Measurements from ENCODE around the gene CADM1. TPM values are rescaled to one million over a fixed set of nuclear protein-coding genes. Genes with fewer than 3 reads are reported as not detected.

CADM1 gene
- total and polyA plus RNA-seq, 2 donors (not counting 3 experiments of a cell fraction or from before 2014, with no cell fraction given), result 0.52 to 2.6 TPM

DNA sequence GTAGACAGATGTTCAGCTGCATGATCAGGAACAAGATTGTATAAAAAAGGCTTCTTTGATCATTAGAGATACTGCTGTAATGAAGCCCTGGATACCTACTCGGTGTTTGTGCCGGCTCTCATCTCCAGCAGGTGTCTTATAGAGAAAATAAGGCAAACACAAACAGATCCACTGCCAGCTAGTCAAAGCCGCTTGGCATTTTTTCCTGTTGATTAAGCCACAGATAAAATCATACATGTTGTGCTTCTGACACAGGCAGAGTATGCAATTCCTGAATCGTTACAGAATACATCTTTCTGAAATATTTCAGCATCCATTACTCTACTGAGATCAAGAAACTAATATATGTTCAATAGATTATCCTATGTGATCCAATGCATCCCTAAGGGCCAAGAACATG lies 206.9 kb downstream of the CADM1 start:
- TF ChIP-seq, protein P1, sequence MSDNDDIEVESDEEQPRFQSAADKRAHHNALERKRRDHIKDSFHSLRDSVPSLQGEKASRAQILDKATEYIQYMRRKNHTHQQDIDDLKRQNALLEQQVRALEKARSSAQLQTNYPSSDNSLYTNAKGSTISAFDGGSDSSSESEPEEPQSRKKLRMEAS (IDR thresholded peaks at IDR 0.05; ENCODE audit: insufficient read depth, insufficient read length), result no peak
- TF ChIP-seq POLR2A (IDR thresholded peaks at IDR 0.05; ENCODE audit: low read depth, low read length), result no peak
- TF ChIP-seq JUN (IDR thresholded peaks at IDR 0.05; ENCODE audit: borderline replicate concordance, insufficient read depth, insufficient read length, low read depth), result no peak
- no peak for TF ChIP-seq FOS (IDR thresholded peaks at IDR 0.05; ENCODE audit: borderline replicate concordance, insufficient read depth, low read length)
- TF ChIP-seq EZH2 (IDR thresholded peaks at IDR 0.05; ENCODE audit: borderline replicate concordance, low read depth, low read length, severe bottlenecking), result no peak
- TF ChIP-seq GATA2 (IDR thresholded peaks at IDR 0.05; ENCODE audit: insufficient read depth, insufficient read length, low read depth, low read length), result no peak
- TF ChIP-seq, protein P2, sequence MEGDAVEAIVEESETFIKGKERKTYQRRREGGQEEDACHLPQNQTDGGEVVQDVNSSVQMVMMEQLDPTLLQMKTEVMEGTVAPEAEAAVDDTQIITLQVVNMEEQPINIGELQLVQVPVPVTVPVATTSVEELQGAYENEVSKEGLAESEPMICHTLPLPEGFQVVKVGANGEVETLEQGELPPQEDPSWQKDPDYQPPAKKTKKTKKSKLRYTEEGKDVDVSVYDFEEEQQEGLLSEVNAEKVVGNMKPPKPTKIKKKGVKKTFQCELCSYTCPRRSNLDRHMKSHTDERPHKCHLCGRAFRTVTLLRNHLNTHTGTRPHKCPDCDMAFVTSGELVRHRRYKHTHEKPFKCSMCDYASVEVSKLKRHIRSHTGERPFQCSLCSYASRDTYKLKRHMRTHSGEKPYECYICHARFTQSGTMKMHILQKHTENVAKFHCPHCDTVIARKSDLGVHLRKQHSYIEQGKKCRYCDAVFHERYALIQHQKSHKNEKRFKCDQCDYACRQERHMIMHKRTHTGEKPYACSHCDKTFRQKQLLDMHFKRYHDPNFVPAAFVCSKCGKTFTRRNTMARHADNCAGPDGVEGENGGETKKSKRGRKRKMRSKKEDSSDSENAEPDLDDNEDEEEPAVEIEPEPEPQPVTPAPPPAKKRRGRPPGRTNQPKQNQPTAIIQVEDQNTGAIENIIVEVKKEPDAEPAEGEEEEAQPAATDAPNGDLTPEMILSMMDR (IDR thresholded peaks at IDR 0.05; ENCODE audit: extremely low read depth in 1 of 2, insufficient read depth in 1 of 2, low read depth in 1 of 2, low read length in 2 of 2), result no peak
- TF ChIP-seq POLR2AphosphoS5 (IDR thresholded peaks at IDR 0.05; ENCODE audit: insufficient read depth, low read depth, low read length), result no peak
- no peak for TF ChIP-seq MYC (IDR thresholded peaks at IDR 0.05; ENCODE audit: low read depth, low read length)
- Histone ChIP-seq H3K27me3 (ENCODE audit: control insufficient read depth in 2 of 2, insufficient read depth in 2 of 2, low read length in 2 of 2) (no peaks in the 10 kb centered on the region), H3K27ac (ENCODE audit: insufficient read depth, low read depth, low read length) (no peak overlapping the region), H3K4me1 (ENCODE audit: control insufficient read depth, extremely low read depth, insufficient read depth, low read length) (no peaks in the 10 kb centered on the region), H2AFZ (ENCODE audit: low read depth, low read length) (no peak overlapping the region), H3K9ac (replicated peaks; ENCODE audit: extremely low read depth, insufficient read depth, low read length) (no peak overlapping the region), H3K9me1 (replicated peaks; ENCODE audit: control insufficient read depth, extremely low read depth, insufficient read depth, low read length) (no peaks in the 10 kb centered on the region), H3K4me2 (ENCODE audit: insufficient read depth, low read length) (no peak overlapping the region), H3K4me3 (replicated peaks in 1 of 3; ENCODE audit: insufficient read depth in 1 of 3, low read depth in 1 of 3, low read length in 3 of 3) (no peak overlapping the region), H3K79me2 (ENCODE audit: control insufficient read depth, insufficient read depth, low read length) (no peaks in the 10 kb centered on the region), H3K36me3 (ENCODE audit: control insufficient read depth in 2 of 2, extremely low read depth in 1 of 2, insufficient read depth in 2 of 2, low read length in 2 of 2) (no peaks in the 10 kb centered on the region), H3K9me3 (replicated peaks; ENCODE audit: control insufficient read depth, insufficient read depth, low read length) (no peaks in the 10 kb centered on the region), H4K20me1 (replicated peaks; ENCODE audit: control insufficient read depth, extremely low read depth, insufficient read depth, low read length) (no peaks in the 10 kb centered on the region)
- DNase-seq (ENCODE audit: low read depth, low spot score), result no peak
- intact Hi-C loops (cut with micrococcal nuclease), result no loop called here
- ChIA-PET POLR2A (no interaction called here), CTCF (interaction anchor here (1.1 kb wide), 1 partner anchor 15 kb away, joined by 3 read pairs; no protein-coding TSS in a partner anchor)
- no peak for FAIRE-seq
- no TSS peak for BruUV-seq (replicated peaks)
- dilution Hi-C loops (cut with MboI; ENCODE audit: extremely low pct_ligation_motif_present, low sequenced_read_pairs), result no loop called here
